GM18498 (cell line): ENCODE measurements around the gene EDN2.

Experiments
- ATAC-seq: cut with Tn5 transposase; IDR thresholded peaks from one replicate; pipeline ENCODE4 v1.9.1; 2021; ENCODE audit warnings: mild to moderate bottlenecking, moderate library complexity; ENCODE audit not compliant: unreplicated experiment

The EDN2 gene

DNA sequence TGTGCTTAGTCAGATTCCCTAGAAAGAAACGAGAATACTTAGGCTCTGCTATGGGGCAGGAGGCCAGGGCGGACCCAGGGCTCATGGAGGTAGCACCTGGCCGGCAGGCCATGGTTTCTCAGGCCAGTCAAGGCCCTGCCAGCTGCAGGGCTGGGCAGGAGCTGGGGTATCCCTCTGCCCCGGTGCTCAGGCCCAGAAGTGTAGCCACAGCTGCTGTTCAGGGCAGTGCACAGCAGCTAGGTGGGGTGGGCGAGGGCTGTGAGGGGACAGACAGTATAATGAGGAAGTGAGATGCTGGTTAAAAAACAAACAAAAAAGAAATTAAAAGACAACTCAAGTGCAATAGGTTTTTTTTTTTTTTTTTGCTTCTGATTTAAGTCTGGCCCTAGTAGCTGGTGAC is 34.0 kb upstream of the EDN2 start:
- no peak for ATAC-seq

GRCh38 chr1:41517062-41517438 is 32.6 kb upstream of the EDN2 start:
- no peak for ATAC-seq

- ATAC-seq = peak; percentile 77
Observed at GRCh38 chr1:41516168-41517061, 31.9 kb upstream of the EDN2 start.

DNA sequence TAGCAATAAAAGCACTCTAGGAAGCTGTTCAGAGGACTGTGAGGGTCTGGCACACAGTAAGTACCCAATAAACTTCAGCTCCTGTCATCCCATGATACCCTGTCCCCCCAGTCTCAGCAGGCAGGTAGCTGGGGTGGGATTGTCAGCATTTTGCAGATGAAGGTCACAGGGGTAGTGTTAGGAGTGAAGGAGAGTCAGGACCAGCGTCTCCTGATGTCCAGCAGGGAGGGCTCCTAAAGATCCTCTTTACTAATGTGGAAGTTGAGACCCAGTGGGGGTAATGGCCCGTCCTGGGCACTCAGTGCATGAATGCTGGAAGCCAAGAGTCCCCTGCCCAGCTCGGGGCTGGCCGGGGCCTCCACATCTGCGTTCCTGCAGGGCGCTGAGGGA is 31.3 kb upstream of the EDN2 start:
- ATAC-seq = no peak

DNA sequence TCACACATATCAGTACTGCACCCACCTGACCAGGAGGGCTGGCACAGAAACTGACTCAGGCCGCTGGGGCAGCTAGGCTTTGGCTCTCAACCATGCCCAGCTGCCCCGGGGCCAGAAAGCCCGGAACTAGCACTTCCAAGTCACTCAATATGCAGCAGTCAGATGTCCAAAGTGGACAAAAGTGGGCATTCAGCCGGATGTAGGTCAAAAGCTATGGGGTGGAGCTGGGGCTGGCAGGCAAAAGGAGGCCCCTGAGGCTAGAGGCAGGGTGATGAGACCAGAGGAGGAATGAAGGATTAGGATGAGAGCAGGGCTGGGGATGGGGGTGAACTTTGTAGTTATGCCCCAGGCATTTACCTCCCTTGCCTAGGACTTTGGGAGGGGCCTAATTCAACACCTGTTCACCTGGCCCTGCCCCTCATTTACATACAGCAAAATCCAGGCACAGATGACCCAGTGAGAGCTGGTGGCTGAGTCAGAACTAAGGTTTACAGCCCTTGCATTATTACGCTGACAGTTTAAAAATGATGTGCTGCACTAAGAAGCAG is 30.7 kb upstream of the EDN2 start:
- ATAC-seq = no peak

GRCh38 chr1:41514381-41514780 is 29.9 kb upstream of the EDN2 start:
- ATAC-seq = no peak

DNA sequence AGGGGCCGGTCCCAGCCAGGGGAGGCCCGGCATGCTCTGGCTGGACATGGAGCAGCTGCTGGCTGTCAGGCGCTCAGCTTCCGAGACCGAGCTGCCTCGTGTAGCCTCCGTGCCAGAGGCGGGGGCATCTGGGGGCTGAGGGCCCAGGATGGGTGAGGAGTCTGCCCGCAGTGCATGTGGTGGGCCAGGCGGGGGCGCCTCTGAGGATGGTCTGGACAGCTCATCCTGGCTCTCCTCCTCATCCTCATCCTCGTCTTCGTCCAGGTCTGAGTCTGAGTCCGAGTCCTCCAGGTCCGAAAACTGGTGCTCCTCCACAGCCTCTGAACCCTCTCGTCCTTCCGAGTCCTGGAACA is 28.9 kb upstream of the EDN2 start:
- ATAC-seq = no peak

DNA sequence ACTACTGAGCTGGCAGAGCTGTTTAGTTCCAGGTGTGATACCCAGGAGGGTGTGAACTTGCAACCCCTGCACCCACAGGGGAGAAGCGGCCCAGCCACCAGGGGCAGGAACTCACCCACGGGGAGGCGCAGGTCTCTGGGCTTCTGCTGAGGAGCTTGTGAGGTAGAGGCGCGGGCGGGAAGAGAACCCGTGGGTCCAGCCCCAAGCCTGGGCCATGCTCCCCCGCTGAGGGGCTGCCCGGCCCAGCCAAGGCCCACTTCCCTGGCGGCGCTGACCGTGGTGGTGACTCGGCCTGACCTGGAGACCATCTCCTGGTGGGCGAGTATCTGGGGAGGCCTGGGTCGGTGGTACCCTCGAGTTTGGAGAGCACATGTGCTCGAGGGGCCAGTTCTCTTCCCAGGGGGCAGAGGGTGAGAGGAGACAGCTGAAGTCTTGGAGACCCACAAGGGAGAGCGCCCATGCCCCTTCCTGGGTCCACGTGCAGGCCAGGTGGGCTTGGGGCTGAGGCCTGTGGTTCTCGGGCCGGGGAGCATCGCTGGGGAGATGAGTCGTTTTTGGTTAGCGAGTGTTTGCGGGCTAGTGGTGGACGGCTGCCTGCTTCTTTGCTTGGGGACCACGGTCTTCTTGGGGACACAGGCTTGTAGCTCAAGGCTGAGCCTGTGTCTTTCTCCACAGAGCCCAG is 28.4 kb upstream of the EDN2 start:
- no peak for ATAC-seq

DNA sequence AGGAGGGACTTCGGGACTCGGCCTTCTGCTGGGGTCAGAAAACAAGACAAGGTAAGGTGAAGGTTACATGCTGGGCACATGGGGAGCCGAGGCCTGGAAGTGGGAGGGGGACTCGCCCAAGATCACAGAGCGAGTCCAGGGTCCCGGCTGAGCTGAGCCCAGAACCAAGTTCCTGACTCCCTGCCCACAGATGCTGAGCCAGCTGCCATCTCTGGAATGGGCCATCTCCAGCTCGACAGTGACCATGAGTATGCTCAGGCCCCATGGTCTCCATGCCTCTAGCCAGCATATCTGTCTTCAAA is 26.7 kb upstream of the EDN2 start:
- no peak for ATAC-seq

DNA sequence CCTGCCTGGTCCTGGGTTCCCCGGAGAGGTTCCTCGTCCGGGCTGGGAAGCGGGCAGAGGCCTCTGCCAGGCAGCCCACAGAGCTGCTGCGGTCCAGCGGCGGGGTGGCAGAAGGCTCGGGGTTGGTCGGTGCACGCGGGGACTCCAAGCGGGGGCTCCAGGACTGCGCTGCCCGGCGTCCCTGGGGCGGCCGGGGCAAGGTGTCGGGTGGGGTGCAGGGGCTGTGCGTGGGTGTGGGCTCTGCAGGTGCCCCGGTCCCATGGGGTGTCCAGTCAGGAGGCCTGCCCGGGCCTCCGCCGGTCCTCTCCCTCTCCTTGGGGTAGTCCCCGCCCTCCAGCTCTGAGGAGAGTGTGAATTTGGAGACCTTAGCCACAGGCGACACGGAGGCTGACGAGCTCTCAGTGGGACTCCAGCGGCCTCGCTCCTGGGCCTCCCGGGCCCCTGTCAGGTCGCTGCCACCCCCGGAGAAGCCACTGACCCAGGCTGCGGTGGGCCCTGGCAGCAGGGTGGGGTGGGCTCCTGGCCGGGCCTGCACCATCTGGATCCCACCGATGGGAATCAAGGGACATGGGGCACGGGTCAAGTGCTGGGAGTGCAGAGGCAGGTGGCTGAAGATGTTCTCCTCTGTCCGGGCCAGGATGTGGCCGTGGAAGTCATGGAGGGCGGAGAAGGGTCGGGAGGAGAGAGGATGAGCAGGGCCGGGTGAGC is 26.2 kb upstream of the EDN2 start:
- no peak for ATAC-seq

DNA sequence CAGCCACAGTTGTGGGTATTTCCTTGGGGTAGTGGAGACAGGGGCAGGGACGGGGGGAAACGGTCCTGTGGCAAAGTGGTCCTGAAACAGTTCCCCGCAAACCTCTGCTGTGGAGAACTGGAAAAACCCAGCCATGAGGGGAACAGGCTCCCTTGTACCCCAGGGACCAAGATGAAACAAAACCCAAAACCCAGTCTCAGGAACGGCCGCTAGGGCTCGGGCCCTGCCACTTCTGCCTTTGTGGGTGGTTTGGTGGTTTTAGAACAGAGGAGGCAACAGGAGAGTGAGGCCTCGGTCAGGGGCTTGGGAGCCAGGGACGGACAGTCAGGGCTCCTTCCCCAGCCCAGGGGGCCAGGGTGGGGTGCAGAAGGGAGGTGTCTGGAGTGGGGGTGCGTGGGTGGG is 24.8 kb upstream of the EDN2 start:
- ATAC-seq = no peak

GRCh38 chr1:41508290-41508689 is 23.8 kb upstream of the EDN2 start:
- ATAC-seq = no peak

GRCh38 chr1:41507836-41508235 is 23.4 kb upstream of the EDN2 start:
- no peak for ATAC-seq

- no peak for ATAC-seq
Observed at GRCh38 chr1:41507110-41507720, 22.7 kb upstream of the EDN2 start.

- ATAC-seq = no peak
Observed at GRCh38 chr1:41504114-41505035, 19.9 kb upstream of the EDN2 start.

- ATAC-seq = no peak
Observed at GRCh38 chr1:41503538-41504113, 19.1 kb upstream of the EDN2 start.

DNA sequence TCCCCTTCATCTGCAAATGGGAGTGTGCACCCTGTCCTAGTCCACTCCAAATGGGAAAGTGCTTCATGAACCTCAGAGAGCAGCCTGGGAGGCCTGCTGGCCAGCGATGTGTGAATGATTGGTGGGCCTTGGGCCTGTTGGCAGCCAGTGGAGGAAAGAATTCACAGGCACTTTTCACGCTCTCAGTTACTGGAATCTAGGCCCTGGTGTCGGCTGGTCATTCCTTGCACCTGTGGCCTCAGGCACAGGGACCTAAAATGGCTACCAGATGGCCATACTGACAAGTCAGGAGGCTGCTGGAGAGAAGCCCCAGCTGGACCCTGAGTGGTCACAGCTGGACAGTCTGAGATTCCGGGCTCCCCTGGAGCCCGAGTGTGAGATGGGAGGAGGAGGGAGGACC is 18.4 kb upstream of the EDN2 start:
- no peak for ATAC-seq

DNA sequence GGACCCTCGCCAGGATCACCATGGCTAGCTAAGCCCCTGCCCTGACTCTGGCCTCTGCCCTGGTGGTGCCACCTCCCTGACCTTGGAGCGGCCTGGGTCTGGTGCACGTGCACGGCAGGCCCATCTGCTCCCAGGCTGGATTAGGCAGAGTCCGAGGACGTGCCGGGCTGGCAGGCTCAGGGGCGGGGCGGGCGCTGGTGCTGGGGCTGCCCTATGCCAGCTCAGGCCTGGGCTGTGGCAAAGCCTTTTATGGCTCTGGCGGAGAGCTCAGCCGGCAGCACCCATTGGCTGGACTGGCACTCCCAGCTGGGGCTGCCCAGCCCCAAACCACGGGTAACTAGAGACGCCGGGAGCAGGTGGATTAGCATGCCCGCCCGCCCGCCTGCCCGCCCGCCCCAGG is 17.1 kb upstream of the EDN2 start:
- ATAC-seq = no peak

- ATAC-seq = no peak
Observed at GRCh38 chr1:41500781-41501518, 16.5 kb upstream of the EDN2 start.
